ENCODE results near the gene HSPB9. TPM values are rescaled to one million over a fixed set of nuclear protein-coding genes. Genes with fewer than 3 reads are reported as not detected.

The HSPB9 gene
- total RNA-seq, 1 experiment from 2014 or later, result not detected

GRCh38 chr17:42163113-42163512 is 40.5 kb downstream of the HSPB9 start:
- no TSS peak for BruUV-seq (replicated peaks)
- no peaks in the 10 kb centered on the region for H3K27me3 Mint-ChIP-seq (ENCODE audit: insufficient read depth, unreplicated experiment)
- TF ChIP-seq CTCF (IDR thresholded peaks at IDR 0.05; ENCODE audit: unreplicated experiment), result peak; percentile 36
- ChIA-PET POLR2A (no interaction called here), CTCF (interaction anchor here (0.6 to 0.8 kb wide), 2 partner anchors 71 to 243 kb away, joined by 3 read pairs; no protein-coding TSS in a partner anchor)
- intact Hi-C loops (cut with micrococcal nuclease), result no loop called here
- no peak overlapping the region for H3K27ac Mint-ChIP-seq (ENCODE audit: low read depth, unreplicated experiment)
- peak; percentile 37 for DNase-seq (ENCODE audit: unreplicated experiment)
- H3K4me3 Mint-ChIP-seq (ENCODE audit: unreplicated experiment), result no peak overlapping the region
- H3K9me3 Mint-ChIP-seq (ENCODE audit: unreplicated experiment), result no peaks in the 10 kb centered on the region
- no peaks in the 10 kb centered on the region for H3K4me1 Mint-ChIP-seq (ENCODE audit: insufficient read depth, unreplicated experiment)
- H3K36me3 Mint-ChIP-seq (ENCODE audit: insufficient read depth, unreplicated experiment), result no peaks in the 10 kb centered on the region

- POLR2A ChIA-PET, result no interaction called here
- Mint-ChIP-seq H3K4me3 (ENCODE audit: unreplicated experiment) (no peak overlapping the region), H3K27ac (ENCODE audit: low read depth, unreplicated experiment) (no peak overlapping the region), H3K9me3 (ENCODE audit: unreplicated experiment) (no peaks in the 10 kb centered on the region), H3K27me3 (ENCODE audit: insufficient read depth, unreplicated experiment) (no peaks in the 10 kb centered on the region), H3K36me3 (ENCODE audit: insufficient read depth, unreplicated experiment) (no peaks in the 10 kb centered on the region), H3K4me1 (ENCODE audit: insufficient read depth, unreplicated experiment) (no peaks in the 10 kb centered on the region)
- BruUV-seq (replicated peaks), result no TSS peak
- intact Hi-C loops (cut with micrococcal nuclease), result no loop called here
- no peak for DNase-seq (ENCODE audit: unreplicated experiment)
- CTCF ChIA-PET, result interaction anchor here (0.6 to 0.8 kb wide), 3 partner anchors 71 to 242 kb away, joined by 3 read pairs; no protein-coding TSS in a partner anchor
- TF ChIP-seq CTCF (IDR thresholded peaks at IDR 0.05; ENCODE audit: unreplicated experiment), result no peak
Measured at GRCh38 chr17:42163696-42164407, 41.2 kb downstream of the HSPB9 start.

DNA sequence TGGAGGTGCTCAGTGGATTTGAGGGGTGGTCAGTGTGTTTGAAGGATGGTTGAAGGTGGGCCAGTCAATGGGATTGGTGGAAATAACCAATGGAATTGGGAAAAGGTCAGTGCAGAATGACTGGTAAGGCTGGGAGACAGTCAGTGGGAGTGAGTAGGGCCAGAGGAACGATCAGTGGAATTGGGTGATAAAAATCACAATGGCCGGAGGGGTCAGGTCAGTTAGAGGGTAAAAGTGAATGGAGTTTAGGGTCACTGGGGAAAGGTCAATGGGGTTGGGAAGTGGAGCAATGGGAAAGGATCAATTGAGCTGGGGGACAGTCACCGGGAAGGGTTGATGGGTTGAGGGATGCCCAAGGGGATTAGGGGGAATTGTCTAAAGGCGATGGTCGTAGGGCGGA is 43.1 kb downstream of the HSPB9 start:
- Mint-ChIP-seq H3K4me3 (ENCODE audit: unreplicated experiment) (no peak overlapping the region), H3K36me3 (ENCODE audit: insufficient read depth, unreplicated experiment) (no peaks in the 10 kb centered on the region), H3K4me1 (ENCODE audit: insufficient read depth, unreplicated experiment) (no peaks in the 10 kb centered on the region), H3K27ac (ENCODE audit: low read depth, unreplicated experiment) (no peak overlapping the region), H3K27me3 (ENCODE audit: insufficient read depth, unreplicated experiment) (peaks cover 7% of the 10 kb centered on the region), H3K9me3 (ENCODE audit: unreplicated experiment) (no peaks in the 10 kb centered on the region)
- no peak for DNase-seq (ENCODE audit: unreplicated experiment)
- CTCF ChIA-PET, result no interaction called here
- no TSS peak for BruUV-seq (replicated peaks)
- POLR2A ChIA-PET, result no interaction called here
- intact Hi-C loops (cut with micrococcal nuclease), result no loop called here
- no peak for TF ChIP-seq CTCF (IDR thresholded peaks at IDR 0.05; ENCODE audit: unreplicated experiment)

DNA sequence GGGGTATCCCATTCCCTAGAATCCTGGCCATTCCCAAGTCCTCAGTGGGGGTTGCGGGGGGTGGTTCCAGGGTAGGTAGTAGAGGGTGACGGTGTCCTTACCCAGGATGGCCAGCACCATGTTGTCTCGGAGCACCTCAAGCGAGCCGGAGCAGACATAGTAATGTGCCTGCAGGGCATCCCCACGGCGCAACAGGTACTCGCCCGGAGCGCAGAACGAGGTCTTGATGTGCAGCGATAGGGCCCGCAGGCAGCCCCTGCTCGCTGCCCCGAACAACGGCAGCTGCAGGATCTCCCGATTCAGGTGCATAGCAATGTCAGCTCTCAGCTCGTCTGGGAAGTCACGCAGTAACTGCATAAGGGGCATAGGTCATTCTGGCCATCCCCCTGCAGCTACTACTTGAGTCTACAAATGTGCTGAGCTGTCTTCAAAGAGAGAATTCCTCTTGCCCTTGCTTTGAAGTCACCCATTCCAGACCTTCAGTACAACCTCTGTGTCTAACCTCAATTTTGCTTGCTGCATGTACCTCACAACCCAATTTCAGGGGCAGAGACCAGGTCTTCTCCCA is 43.7 kb downstream of the HSPB9 start:
- peaks cover 12% of the 10 kb centered on the region for H3K27me3 Mint-ChIP-seq (ENCODE audit: insufficient read depth, unreplicated experiment)
- H3K27ac Mint-ChIP-seq (ENCODE audit: low read depth, unreplicated experiment), result no peak overlapping the region
- H3K4me1 Mint-ChIP-seq (ENCODE audit: insufficient read depth, unreplicated experiment), result no peaks in the 10 kb centered on the region
- H3K4me3 Mint-ChIP-seq (ENCODE audit: unreplicated experiment), result no peak overlapping the region
- no peaks in the 10 kb centered on the region for H3K9me3 Mint-ChIP-seq (ENCODE audit: unreplicated experiment)
- ChIA-PET POLR2A (no interaction called here), CTCF (no interaction called here)
- intact Hi-C loops (cut with micrococcal nuclease), result no loop called here
- H3K36me3 Mint-ChIP-seq (ENCODE audit: insufficient read depth, unreplicated experiment), result no peaks in the 10 kb centered on the region
- no peak for TF ChIP-seq CTCF (IDR thresholded peaks at IDR 0.05; ENCODE audit: unreplicated experiment)
- DNase-seq (ENCODE audit: unreplicated experiment), result no peak
- no TSS peak for BruUV-seq (replicated peaks)

All from MCF 10A (cell line).